HG03108 (cell line): Measurements from ENCODE around the gene LEF1.

Experiments
- ATAC-seq: cut with Tn5 transposase; IDR thresholded peaks from one replicate; pipeline ENCODE4 v1.9.1; 2021; ENCODE audit warnings: moderate library complexity; ENCODE audit not compliant: unreplicated experiment

Gene LEF1

GRCh38 chr4:108115168-108115526 lies 53.6 kb downstream of the LEF1 start:
- no peak for ATAC-seq

GRCh38 chr4:108114503-108114902 lies 54.2 kb downstream of the LEF1 start:
- no peak for ATAC-seq

GRCh38 chr4:108113229-108113628 lies 55.5 kb downstream of the LEF1 start:
- ATAC-seq, result no peak

- no peak for ATAC-seq
Observed at GRCh38 chr4:108111781-108112180, 57.0 kb downstream of the LEF1 start.

GRCh38 chr4:108110450-108110849 lies 58.3 kb downstream of the LEF1 start:
- ATAC-seq, result no peak

GRCh38 chr4:108109997-108110416 lies 58.7 kb downstream of the LEF1 start:
- ATAC-seq, result peak; percentile 88

GRCh38 chr4:108109111-108109510 lies 59.6 kb downstream of the LEF1 start:
- ATAC-seq, result no peak

GRCh38 chr4:108107729-108108382 lies 60.9 kb downstream of the LEF1 start:
- ATAC-seq, result no peak

GRCh38 chr4:108107101-108107500 lies 61.6 kb downstream of the LEF1 start:
- ATAC-seq, result no peak

- ATAC-seq, result no peak
Observed at GRCh38 chr4:108106186-108106585, 62.5 kb downstream of the LEF1 start.

- ATAC-seq, result no peak
Observed at GRCh38 chr4:108103099-108103862, 65.5 kb downstream of the LEF1 start.

GRCh38 chr4:108100827-108101226 lies 67.9 kb downstream of the LEF1 start:
- ATAC-seq, result no peak

GRCh38 chr4:108099838-108100237 lies 68.9 kb downstream of the LEF1 start:
- no peak for ATAC-seq

- ATAC-seq, result no peak
Observed at GRCh38 chr4:108097990-108098553, 70.7 kb downstream of the LEF1 start.

- ATAC-seq, result no peak
Observed at GRCh38 chr4:108094923-108095482, 73.7 kb downstream of the LEF1 start.

- ATAC-seq, result no peak
Observed at GRCh38 chr4:108094131-108094530, 74.6 kb downstream of the LEF1 start.

GRCh38 chr4:108092288-108092687 lies 76.4 kb downstream of the LEF1 start:
- no peak for ATAC-seq

GRCh38 chr4:108087293-108087967 lies 81.3 kb downstream of the LEF1 start:
- no peak for ATAC-seq

- ATAC-seq, result no peak
Observed at GRCh38 chr4:108081256-108081655, 87.5 kb downstream of the LEF1 start.

GRCh38 chr4:108080747-108081146 lies 88.0 kb downstream of the LEF1 start:
- no peak for ATAC-seq

GRCh38 chr4:108078024-108078733 lies 90.6 kb downstream of the LEF1 start:
- ATAC-seq, result no peak
